GM12874 (cell line): ENCODE measurements around the gene IGFBP3.
A peak's percentile ranks its signal among the peaks of the same experiment; 100 is the strongest.

Experiments
- TF ChIP-seq, protein P1 (sequence below): IDR thresholded peaks from 2 replicates; pipeline ENCODE4 v1.5.1; 2011; ENCODE audit warnings: low read depth, mild to moderate bottlenecking, control low read depth, low read length, moderate library complexity; ENCODE audit not compliant: insufficient read depth

IGFBP3 gene

DNA sequence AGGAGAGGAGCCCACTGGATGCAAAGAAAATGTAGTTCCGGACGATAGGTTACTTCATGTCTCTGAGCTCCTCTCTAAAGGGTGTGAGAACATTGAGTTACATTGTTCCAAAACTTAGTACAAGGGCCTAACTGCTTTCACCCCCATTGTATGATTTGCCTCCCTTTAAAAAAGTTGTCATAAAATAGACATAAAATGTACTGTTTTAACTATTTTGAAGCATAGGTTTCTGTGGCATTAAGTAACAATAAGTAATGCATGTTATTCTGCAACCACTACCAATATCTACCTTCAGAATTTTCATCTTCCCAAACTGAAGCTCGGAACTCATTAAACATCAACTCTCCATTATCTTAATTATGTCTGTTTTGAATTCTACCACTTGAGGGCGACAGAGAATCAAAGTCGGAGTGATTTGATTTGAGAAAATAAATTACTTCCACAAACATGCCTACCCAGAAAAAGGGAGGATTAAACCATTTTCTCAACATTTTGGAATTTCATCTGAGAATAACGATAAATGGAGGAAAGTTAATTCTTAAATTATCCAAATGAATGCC lies 30.1 kb downstream of the IGFBP3 start:
- TF ChIP-seq, protein P1, sequence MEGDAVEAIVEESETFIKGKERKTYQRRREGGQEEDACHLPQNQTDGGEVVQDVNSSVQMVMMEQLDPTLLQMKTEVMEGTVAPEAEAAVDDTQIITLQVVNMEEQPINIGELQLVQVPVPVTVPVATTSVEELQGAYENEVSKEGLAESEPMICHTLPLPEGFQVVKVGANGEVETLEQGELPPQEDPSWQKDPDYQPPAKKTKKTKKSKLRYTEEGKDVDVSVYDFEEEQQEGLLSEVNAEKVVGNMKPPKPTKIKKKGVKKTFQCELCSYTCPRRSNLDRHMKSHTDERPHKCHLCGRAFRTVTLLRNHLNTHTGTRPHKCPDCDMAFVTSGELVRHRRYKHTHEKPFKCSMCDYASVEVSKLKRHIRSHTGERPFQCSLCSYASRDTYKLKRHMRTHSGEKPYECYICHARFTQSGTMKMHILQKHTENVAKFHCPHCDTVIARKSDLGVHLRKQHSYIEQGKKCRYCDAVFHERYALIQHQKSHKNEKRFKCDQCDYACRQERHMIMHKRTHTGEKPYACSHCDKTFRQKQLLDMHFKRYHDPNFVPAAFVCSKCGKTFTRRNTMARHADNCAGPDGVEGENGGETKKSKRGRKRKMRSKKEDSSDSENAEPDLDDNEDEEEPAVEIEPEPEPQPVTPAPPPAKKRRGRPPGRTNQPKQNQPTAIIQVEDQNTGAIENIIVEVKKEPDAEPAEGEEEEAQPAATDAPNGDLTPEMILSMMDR = peak; percentile 22; the same call in 1 of the 2 replicates

DNA sequence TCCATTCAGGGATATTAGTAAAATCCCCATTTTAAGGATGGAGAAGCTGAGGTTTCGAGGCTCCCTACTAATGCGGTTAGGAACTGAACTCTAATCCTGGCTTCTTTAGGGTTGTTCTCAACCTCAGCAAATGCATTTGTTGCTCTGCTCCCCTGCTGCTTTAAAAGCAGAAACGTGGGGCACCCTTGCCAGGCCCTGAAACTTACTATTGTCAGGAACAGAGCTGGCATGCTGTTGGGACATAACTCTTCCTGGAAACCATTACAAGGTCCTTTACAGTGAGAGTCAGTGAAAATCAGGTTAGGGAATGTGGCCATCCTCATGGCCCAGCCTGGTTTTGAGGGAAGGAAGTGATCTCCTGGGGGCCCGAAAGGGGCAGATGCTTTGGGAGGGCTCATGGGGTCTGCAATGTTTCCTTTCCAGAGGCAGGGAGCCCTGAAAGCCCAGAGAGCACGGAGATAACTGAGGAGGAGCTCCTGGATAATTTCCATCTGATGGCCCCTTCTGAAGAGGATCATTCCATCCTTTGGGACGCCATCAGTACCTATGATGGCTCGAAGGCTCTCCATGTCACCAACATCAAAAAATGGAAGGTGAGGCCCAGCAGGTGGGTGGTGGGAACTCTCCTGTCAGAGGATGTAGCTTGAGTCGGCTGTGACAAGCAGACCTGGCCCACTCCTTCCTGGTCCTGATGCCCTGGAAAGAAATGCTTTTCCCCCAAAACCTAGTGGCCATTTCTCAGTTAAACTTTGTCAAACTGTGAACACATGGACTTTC lies 30.8 kb downstream of the IGFBP3 start:
- TF ChIP-seq, protein P1 = no peak

DNA sequence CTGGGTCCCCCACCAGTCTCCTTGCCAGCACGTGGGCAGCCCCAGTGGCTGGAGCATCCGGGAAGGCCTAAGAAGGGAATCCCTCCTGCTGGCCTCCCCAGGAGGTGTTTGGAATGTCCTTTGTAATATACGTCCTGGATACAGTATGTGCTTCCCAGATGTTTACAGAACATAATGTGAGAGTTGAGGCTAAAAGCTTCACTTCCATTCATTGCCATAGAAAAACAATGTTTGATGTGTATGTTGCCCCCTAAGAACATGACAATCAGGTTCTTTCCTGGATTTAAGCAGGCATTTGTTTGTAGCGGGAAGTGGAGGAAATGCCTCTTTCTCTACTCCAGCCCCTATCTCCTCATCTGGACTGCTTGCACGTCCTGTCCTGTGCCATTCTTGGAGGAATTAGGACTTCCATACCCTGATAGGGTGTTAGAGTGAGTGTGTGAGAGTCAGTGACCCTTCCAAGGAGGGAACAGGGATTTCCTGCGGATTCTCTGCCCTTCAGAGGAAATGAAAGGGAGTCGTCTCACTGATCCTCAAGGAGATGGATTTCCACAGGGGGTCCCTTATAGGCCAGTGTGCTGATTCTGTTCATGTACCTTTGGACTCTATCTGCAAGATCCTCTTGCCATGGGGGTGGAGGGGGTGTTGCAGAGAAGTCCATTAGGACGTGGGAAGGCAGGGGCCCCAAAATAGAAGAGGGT lies 31.6 kb downstream of the IGFBP3 start:
- TF ChIP-seq, protein P1 = no peak

DNA sequence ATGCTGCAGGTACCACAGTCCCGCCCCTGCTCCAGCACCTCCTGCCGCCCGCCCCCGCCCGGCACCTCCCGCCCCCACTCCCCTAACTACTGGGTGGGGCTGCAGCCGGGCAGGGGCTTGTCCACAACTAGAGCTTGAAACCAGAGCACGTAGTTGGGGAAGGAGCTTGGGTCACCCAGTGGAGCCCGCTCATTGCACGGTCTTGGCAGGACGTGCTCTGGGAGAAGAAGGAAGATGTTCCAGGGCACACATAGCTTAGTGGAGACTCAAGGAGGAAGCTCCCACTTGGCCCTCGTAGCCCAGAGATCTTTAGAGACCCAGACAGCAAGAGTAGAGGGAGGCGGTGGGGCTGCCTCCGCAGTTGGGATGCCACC lies 32.1 kb downstream of the IGFBP3 start:
- TF ChIP-seq, protein P1 = no peak

DNA sequence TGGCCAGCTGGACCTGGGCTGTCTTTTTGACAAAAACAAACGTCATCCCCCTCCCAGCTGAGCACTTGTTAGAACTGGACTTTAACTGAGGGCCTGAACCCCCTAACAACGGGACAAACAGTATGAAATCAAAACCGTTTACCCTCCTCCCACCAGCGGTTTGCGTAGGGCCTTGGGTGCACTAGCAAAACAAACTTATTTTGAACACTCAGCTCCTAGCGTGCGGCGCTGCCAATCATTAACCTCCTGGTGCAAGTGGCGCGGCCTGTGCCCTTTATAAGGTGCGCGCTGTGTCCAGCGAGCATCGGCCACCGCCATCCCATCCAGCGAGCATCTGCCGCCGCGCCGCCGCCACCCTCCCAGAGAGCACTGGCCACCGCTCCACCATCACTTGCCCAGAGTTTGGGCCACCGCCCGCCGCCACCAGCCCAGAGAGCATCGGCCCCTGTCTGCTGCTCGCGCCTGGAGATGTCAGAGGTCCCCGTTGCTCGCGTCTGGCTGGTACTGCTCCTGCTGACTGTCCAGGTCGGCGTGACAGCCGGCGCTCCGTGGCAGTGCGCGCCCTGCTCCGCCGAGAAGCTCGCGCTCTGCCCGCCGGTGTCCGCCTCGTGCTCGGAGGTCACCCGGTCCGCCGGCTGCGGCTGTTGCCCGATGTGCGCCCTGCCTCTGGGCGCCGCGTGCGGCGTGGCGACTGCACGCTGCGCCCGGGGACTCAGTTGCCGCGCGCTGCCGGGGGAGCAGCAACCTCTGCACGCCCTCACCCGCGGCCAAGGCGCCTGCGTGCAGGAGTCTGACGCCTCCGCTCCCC lies 32.7 kb downstream of the IGFBP3 start, which contains the start of gene IGFBP1:
IGFBP1 (plus strand) TSS at position 304 of the 808 bp plus-strand sequence; CDS start at position 469, 165 bp downstream.
- TF ChIP-seq, protein P1 = no peak

DNA sequence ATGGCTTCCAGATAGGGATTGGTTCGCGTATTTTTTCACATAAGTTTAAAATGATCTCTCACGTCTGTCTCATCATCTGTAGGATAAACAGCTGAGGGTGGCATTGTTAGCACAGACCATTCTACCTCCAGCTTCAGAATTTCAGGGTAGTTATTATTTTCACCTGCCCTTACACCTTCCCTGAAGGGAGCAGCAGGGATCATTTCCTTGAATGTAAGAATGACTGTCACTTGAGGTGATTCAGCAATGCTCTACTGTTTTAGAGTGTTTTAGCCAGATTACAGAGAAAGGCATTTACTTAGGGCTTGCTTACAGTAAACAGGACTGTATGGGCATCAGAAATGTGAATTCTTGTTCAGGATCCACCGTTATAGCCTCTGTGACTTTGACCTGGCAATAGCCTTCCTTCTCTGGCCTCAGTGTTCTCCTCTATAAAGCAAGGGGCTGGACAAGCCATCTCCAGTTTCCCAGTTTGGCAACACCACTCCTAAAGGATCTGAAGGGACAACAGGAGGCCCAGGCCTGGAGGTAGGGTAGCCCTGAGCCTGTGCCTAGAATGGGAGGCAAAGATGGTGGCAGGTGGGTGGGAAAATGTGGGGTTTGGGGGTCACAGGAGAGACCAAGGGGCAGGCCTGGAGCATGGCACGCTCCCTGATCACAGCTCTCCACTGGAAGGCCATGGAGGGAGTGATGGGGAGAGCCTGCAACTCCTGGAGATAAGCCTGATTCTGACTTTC lies 34.0 kb downstream of the IGFBP3 start:
- TF ChIP-seq, protein P1 = no peak
